H7 (cell line): ENCODE results near the gene NAALADL2. TPM values are rescaled to one million over a fixed set of nuclear protein-coding genes. Genes with fewer than 3 reads are reported as not detected.

Source experiments
- DNase-seq: peaks from one replicate; pipeline ENCODE4 v3.0.0; 2012
- H3K27me3 ChIP-seq: 2 replicates; pipeline ENCODE4 v1.6.0; 2011; ENCODE audit warnings: mild to moderate bottlenecking, low read length; ENCODE audit not compliant: control insufficient read depth, insufficient read depth
- H3K36me3 ChIP-seq: replicated peaks from 2 replicates; pipeline ENCODE4 v1.5.1; 2011; ENCODE audit warnings: low read length; ENCODE audit not compliant: control insufficient read depth, insufficient read depth
- H3K4me3 ChIP-seq: 2 replicates; pipeline ENCODE4 v1.5.1; 2011; ENCODE audit warnings: low read depth, mild to moderate bottlenecking, control low read depth, low read length, moderate library complexity; ENCODE audit not compliant: insufficient read depth
- total RNA-seq: library from RNA; depleted of rRNA; stranded (reverse); fragments of >200 nt; shearing (Covaris generic); gene quantifications from 2 replicates; pipeline ENCODE4 v1.2.3, GENCODE V29; 2014

NAALADL2 gene
- total RNA-seq, 1 experiment from 2014 or later = 0.14 TPM

- DNase-seq = no peak
- Histone ChIP-seq H3K27me3 (no peaks in the 10 kb centered on the region), H3K36me3 (no peaks in the 10 kb centered on the region), H3K4me3 (no peak overlapping the region)
Observed at GRCh38 chr3:175857666-175858270, 998.6 kb downstream of the NAALADL2 start.
